GM10266 (cell line): ENCODE results near the gene EPS8L1.
A peak's percentile ranks its signal among the peaks of the same experiment; 100 is the strongest.

Source experiments
- DNase-seq: peaks from one replicate; pipeline ENCODE4 v3.0.0; 2012; ENCODE audit errors: extremely low spot score
- CTCF ChIP-seq: IDR thresholded peaks from 2 replicates; pipeline ENCODE4 v1.5.1; 2012; ENCODE audit warnings: mild to moderate bottlenecking, low read depth; ENCODE audit not compliant: control insufficient read depth, insufficient read depth; ENCODE audit errors: missing control alignments

Gene EPS8L1

GRCh38 chr19:55083004-55083850 lies 7.6 kb downstream of the EPS8L1 start:
- DNase-seq, result no peak
- no peak for TF ChIP-seq CTCF

GRCh38 chr19:55084416-55084815 lies 8.7 kb downstream of the EPS8L1 start:
- no peak for DNase-seq
- TF ChIP-seq CTCF, result no peak

GRCh38 chr19:55085923-55086715 lies 10.4 kb downstream of the EPS8L1 start:
- DNase-seq, result no peak

GRCh38 chr19:55086730-55087541 lies 11.3 kb downstream of the EPS8L1 start:
- DNase-seq, result peak; percentile 82

More at GRCh38 chr19:55085923-55086715, 10.4 kb downstream of the EPS8L1 start:
- no peak for TF ChIP-seq CTCF

GRCh38 chr19:55087542-55087901 lies 11.9 kb downstream of the EPS8L1 start:
- no peak for DNase-seq
- TF ChIP-seq CTCF, result no peak

More at GRCh38 chr19:55086730-55087541, 11.3 kb downstream of the EPS8L1 start:
- TF ChIP-seq CTCF, result no peak

GRCh38 chr19:55088021-55088451 lies 12.4 kb downstream of the EPS8L1 start:
- no peak for DNase-seq
- TF ChIP-seq CTCF, result no peak
